BE2C (cell line): ENCODE results near the gene FRMD4B.
A peak's percentile ranks its signal among the peaks of the same experiment; 100 is the strongest.

Source experiments
- DNase-seq: peaks from one replicate; pipeline ENCODE4 v3.0.0-alpha.2; 2020
- H3K27me3 ChIP-seq: fragments of 250-450 bp; sonication (Bioruptor Pico); 2 replicates; pipeline ENCODE4 v1.5.1; 2020; ENCODE audit warnings: mild to moderate bottlenecking
- H3K36me3 ChIP-seq: fragments of 250-450 bp; sonication (Bioruptor Pico); 2 replicates; pipeline ENCODE4 v1.5.1; 2020; ENCODE audit warnings: mild to moderate bottlenecking
- H3K4me1 ChIP-seq: fragments of 250-450 bp; sonication (Bioruptor Pico); 2 replicates; pipeline ENCODE4 v1.5.1; 2020
- H3K4me3 ChIP-seq: 2 replicates; pipeline ENCODE4 v1.5.1; 2011; ENCODE audit warnings: low read depth, low read length
- H3K9me3 ChIP-seq: fragments of 250-450 bp; sonication (Bioruptor Pico); 2 replicates; pipeline ENCODE4 v1.5.1; 2020
- CTCF ChIP-seq: IDR thresholded peaks from 2 replicates; pipeline ENCODE4 v1.5.1; 2012; ENCODE audit warnings: mild to moderate bottlenecking, low read depth, low read length

The FRMD4B gene

DNA sequence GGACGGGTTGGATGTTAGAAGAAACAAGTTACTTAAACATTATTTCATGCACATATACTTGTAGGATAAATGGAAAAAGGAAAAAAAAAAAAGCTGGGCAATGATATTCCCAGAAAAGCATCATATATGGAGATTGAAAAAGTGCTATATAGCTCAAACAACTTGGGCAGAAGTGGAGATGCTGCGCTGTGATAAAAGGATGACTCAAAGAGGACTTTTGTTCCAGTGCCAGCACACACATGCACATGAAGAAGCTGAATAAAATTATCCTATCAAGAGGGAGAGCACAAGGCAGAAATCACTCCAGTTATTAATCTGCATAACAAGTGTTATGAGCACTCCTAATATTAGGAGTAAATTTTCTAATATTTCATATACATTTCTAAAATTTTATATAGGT, 30.9 kb downstream of the FRMD4B start:
- Histone ChIP-seq H3K9me3 (no peaks in the 10 kb centered on the region), H3K4me1 (peaks cover 7% of the 10 kb centered on the region), H3K27me3 (no peaks in the 10 kb centered on the region), H3K36me3 (no peaks in the 10 kb centered on the region), H3K4me3 (no peak overlapping the region)
- no peak for TF ChIP-seq CTCF
- peak; percentile 35 for DNase-seq

GRCh38 chr3:69353503-69353902, 32.4 kb downstream of the FRMD4B start:
- H3K4me3 ChIP-seq, result no peak overlapping the region
- H3K4me1 ChIP-seq, result peaks cover 7% of the 10 kb centered on the region
- no peak for DNase-seq
- no peaks in the 10 kb centered on the region for H3K9me3 ChIP-seq
- TF ChIP-seq CTCF, result no peak
- no peaks in the 10 kb centered on the region for H3K27me3 ChIP-seq
- no peaks in the 10 kb centered on the region for H3K36me3 ChIP-seq

GRCh38 chr3:69353088-69353478, 32.8 kb downstream of the FRMD4B start:
- no peaks in the 10 kb centered on the region for H3K9me3 ChIP-seq
- H3K4me3 ChIP-seq, result no peak overlapping the region
- no peaks in the 10 kb centered on the region for H3K27me3 ChIP-seq
- peaks cover 7% of the 10 kb centered on the region for H3K4me1 ChIP-seq
- no peak for TF ChIP-seq CTCF
- no peaks in the 10 kb centered on the region for H3K36me3 ChIP-seq
- DNase-seq, result no peak

DNA sequence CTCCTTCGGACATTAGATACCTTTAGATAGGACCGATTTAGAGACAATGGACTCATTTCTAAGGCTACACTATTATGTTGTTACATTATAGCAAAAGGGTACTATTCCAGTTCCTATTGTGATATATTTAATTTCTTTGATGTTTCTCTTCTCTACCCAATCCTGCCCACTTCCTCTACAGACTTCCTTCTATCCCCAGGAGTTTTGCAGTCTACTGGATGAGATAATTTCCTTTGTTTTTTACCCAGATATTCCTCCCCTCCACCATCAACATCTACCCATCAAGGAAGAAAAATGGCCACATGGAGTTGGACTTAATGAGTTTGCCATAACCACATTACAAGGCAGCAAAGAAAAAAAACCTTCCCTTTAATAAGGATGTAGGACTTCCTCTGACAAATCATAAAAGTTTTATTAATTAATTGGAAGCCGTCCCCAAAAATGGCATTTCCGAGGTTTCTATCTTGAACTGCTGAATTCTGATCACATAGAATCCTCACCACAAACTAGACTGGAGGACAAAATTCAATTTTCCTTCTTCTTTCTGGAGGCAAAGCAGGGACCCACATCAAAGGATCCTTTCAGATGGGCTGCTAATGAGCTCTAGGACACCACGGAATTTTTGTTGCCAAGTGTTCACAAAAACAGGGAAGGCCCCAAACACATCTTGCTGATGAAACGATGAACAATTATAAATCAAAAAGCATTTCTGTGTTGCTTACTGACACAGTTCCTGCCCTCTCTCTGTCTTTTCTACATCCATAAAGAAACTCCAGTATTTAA, 33.4 kb downstream of the FRMD4B start:
- no peak overlapping the region for H3K4me3 ChIP-seq
- H3K27me3 ChIP-seq, result no peaks in the 10 kb centered on the region
- no peaks in the 10 kb centered on the region for H3K9me3 ChIP-seq
- peaks cover 7% of the 10 kb centered on the region for H3K4me1 ChIP-seq
- no peaks in the 10 kb centered on the region for H3K36me3 ChIP-seq
- no peak for DNase-seq
- no peak for TF ChIP-seq CTCF

DNA sequence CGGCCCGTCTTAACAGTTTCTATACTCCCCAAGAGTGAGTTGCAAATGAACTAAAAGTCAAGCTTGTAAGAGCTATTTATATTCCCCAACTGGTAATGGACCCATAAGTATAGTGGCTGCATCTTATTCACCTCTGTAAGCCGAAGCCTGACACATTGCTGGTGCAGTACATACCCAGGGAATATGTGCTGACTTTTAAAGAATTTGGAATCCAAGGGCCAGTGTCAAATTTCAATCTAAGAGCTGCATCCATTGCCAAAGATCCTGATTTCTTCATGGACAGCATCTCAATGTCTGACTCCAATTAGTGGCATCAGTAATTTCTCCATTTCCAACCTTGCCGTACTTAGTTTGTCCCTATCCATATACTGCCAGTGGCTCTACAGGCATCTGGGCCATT, 42.0 kb downstream of the FRMD4B start:
- TF ChIP-seq CTCF, result no peak
- no peak overlapping the region for H3K4me3 ChIP-seq
- no peaks in the 10 kb centered on the region for H3K9me3 ChIP-seq
- DNase-seq, result no peak
- H3K27me3 ChIP-seq, result no peaks in the 10 kb centered on the region
- H3K4me1 ChIP-seq, result peaks cover 29% of the 10 kb centered on the region
- no peaks in the 10 kb centered on the region for H3K36me3 ChIP-seq

GRCh38 chr3:69342074-69342473, 43.8 kb downstream of the FRMD4B start:
- no peaks in the 10 kb centered on the region for H3K27me3 ChIP-seq
- no peaks in the 10 kb centered on the region for H3K9me3 ChIP-seq
- no peak for DNase-seq
- no peaks in the 10 kb centered on the region for H3K36me3 ChIP-seq
- H3K4me1 ChIP-seq, result peaks cover 29% of the 10 kb centered on the region
- H3K4me3 ChIP-seq, result no peak overlapping the region
- TF ChIP-seq CTCF, result no peak
